ENCODE data around the gene EMC8.

The EMC8 gene

GRCh38 chr16:85798283-85798776, 1.0 kb downstream of the EMC8 start:
- H3K27me3 Mint-ChIP-seq = no peaks in the 10 kb centered on the region
- no peak for DNase-seq
- no peaks in the 10 kb centered on the region for H3K9me3 Mint-ChIP-seq
- peak overlapping the region; percentile 91 to 95 for H3K4me3 Mint-ChIP-seq
- peak overlapping the region; percentile 9 for H3K27ac Mint-ChIP-seq
- H3K36me3 Mint-ChIP-seq = peaks cover 33 to 51% of the 10 kb centered on the region in 2 donors
- no peak for ATAC-seq (replicated peaks)
- peaks cover 33 to 58% of the 10 kb centered on the region in 2 donors for H3K4me1 Mint-ChIP-seq

GRCh38 chr16:85796599-85796998, 2.7 kb downstream of the EMC8 start:
- ATAC-seq (replicated peaks) (no peak), DNase-seq (no peak)
- Mint-ChIP-seq H3K27ac (no peak overlapping the region), H3K9me3 (no peaks in the 10 kb centered on the region), H3K4me3 (no peak overlapping the region), H3K36me3 (peaks cover 43 to 58% of the 10 kb centered on the region in 2 donors), H3K4me1 (peaks cover 28 to 65% of the 10 kb centered on the region in 2 donors), H3K27me3 (no peaks in the 10 kb centered on the region)

- Mint-ChIP-seq H3K27me3 (no peaks in the 10 kb centered on the region), H3K36me3 (peaks cover 47 to 59% of the 10 kb centered on the region in 2 donors), H3K4me3 (no peak overlapping the region), H3K27ac (no peak overlapping the region), H3K9me3 (no peaks in the 10 kb centered on the region), H3K4me1 (peaks cover 26 to 65% of the 10 kb centered on the region in 2 donors)
- no peak for DNase-seq
- no peak for ATAC-seq (replicated peaks)
These were observed 3.2 kb downstream of the EMC8 start for GRCh38 chr16:85796152-85796551.

GRCh38 chr16:85794696-85795095, 4.6 kb downstream of the EMC8 start:
- H3K4me3 Mint-ChIP-seq = no peak overlapping the region
- DNase-seq (no peak), ATAC-seq (replicated peaks) (no peak)
- H3K36me3 Mint-ChIP-seq = peaks cover 50 to 62% of the 10 kb centered on the region in 2 donors
- no peaks in the 10 kb centered on the region for H3K9me3 Mint-ChIP-seq
- H3K27ac Mint-ChIP-seq = no peak overlapping the region
- peaks cover 24 to 66% of the 10 kb centered on the region in 2 donors for H3K4me1 Mint-ChIP-seq
- H3K27me3 Mint-ChIP-seq = no peaks in the 10 kb centered on the region

GRCh38 chr16:85793662-85794298, 5.6 kb downstream of the EMC8 start:
- Mint-ChIP-seq H3K4me1 (peaks cover 28 to 75% of the 10 kb centered on the region in 2 donors), H3K9me3 (no peaks in the 10 kb centered on the region), H3K4me3 (no peak overlapping the region), H3K27me3 (no peaks in the 10 kb centered on the region), H3K36me3 (peaks cover 52 to 65% of the 10 kb centered on the region in 2 donors), H3K27ac (no peak overlapping the region)
- DNase-seq (no peak), ATAC-seq (replicated peaks) (no peak)

- H3K27me3 Mint-ChIP-seq = no peaks in the 10 kb centered on the region
- peaks cover 65 to 77% of the 10 kb centered on the region in 2 donors for H3K36me3 Mint-ChIP-seq
- ATAC-seq (replicated peaks) (no peak), DNase-seq (no peak)
- no peak overlapping the region for H3K27ac Mint-ChIP-seq
- H3K4me1 Mint-ChIP-seq = peaks cover 17 to 57% of the 10 kb centered on the region in 2 donors
- H3K4me3 Mint-ChIP-seq = no peak overlapping the region
- no peaks in the 10 kb centered on the region for H3K9me3 Mint-ChIP-seq
These were observed 9.6 kb downstream of the EMC8 start for GRCh38 chr16:85789773-85790172.

- peak overlapping the region in 1 of 2 donors; percentile 32 for H3K4me3 Mint-ChIP-seq
- H3K9me3 Mint-ChIP-seq = no peaks in the 10 kb centered on the region
- H3K36me3 Mint-ChIP-seq = peaks cover 58 to 69% of the 10 kb centered on the region in 2 donors
- H3K27me3 Mint-ChIP-seq = no peaks in the 10 kb centered on the region
- peak; percentile 70 to 81 for ATAC-seq (replicated peaks)
- H3K4me1 Mint-ChIP-seq = peaks cover 15 to 50% of the 10 kb centered on the region in 2 donors
- H3K27ac Mint-ChIP-seq = no peak overlapping the region
- no peak for DNase-seq
These were observed 10.5 kb downstream of the EMC8 start for GRCh38 chr16:85788819-85789218.

- Mint-ChIP-seq H3K27ac (no peak overlapping the region), H3K36me3 (peaks cover 46 to 66% of the 10 kb centered on the region in 2 donors), H3K4me1 (peaks cover 12 to 29% of the 10 kb centered on the region in 2 donors), H3K4me3 (no peak overlapping the region), H3K9me3 (no peaks in the 10 kb centered on the region), H3K27me3 (no peaks in the 10 kb centered on the region)
- ATAC-seq (replicated peaks) (no peak), DNase-seq (no peak)
These were observed 13.4 kb downstream of the EMC8 start for GRCh38 chr16:85785927-85786326.

- Mint-ChIP-seq H3K27me3 (no peaks in the 10 kb centered on the region), H3K27ac (no peak overlapping the region), H3K9me3 (no peaks in the 10 kb centered on the region), H3K4me1 (peaks cover 10 to 19% of the 10 kb centered on the region in 2 donors), H3K36me3 (peaks cover 53 to 67% of the 10 kb centered on the region in 2 donors), H3K4me3 (no peak overlapping the region)
- no peak for ATAC-seq (replicated peaks)
- DNase-seq = no peak
These were observed 14.5 kb downstream of the EMC8 start for GRCh38 chr16:85784813-85785212.

GRCh38 chr16:85783441-85783840, 15.9 kb downstream of the EMC8 start:
- no peak for DNase-seq
- H3K27ac Mint-ChIP-seq = no peak overlapping the region
- peaks cover 56 to 71% of the 10 kb centered on the region in 2 donors for H3K36me3 Mint-ChIP-seq
- no peaks in the 10 kb centered on the region for H3K9me3 Mint-ChIP-seq
- no peak overlapping the region for H3K4me3 Mint-ChIP-seq
- ATAC-seq (replicated peaks) = no peak
- H3K27me3 Mint-ChIP-seq = no peaks in the 10 kb centered on the region
- H3K4me1 Mint-ChIP-seq = peaks cover 6 to 10% of the 10 kb centered on the region in 2 donors

GRCh38 chr16:85782451-85782850, 16.9 kb downstream of the EMC8 start:
- Mint-ChIP-seq H3K27ac (peak overlapping the region; percentile 4), H3K4me3 (no peak overlapping the region), H3K36me3 (peaks cover 58 to 72% of the 10 kb centered on the region in 2 donors), H3K9me3 (no peaks in the 10 kb centered on the region), H3K27me3 (no peaks in the 10 kb centered on the region), H3K4me1 (peaks cover 6 to 8% of the 10 kb centered on the region in 2 donors)
- no peak for ATAC-seq (replicated peaks)
- DNase-seq = no peak

GRCh38 chr16:85781695-85782370, 17.5 kb downstream of the EMC8 start:
- peaks cover 6 to 8% of the 10 kb centered on the region in 2 donors for H3K4me1 Mint-ChIP-seq
- H3K4me3 Mint-ChIP-seq = no peak overlapping the region
- DNase-seq = no peak
- no peaks in the 10 kb centered on the region for H3K27me3 Mint-ChIP-seq
- peaks cover 53 to 68% of the 10 kb centered on the region in 2 donors for H3K36me3 Mint-ChIP-seq
- H3K9me3 Mint-ChIP-seq = no peaks in the 10 kb centered on the region
- no peak for ATAC-seq (replicated peaks)
- H3K27ac Mint-ChIP-seq = peak overlapping the region; percentile 4

- H3K36me3 Mint-ChIP-seq = peaks cover 53 to 67% of the 10 kb centered on the region in 2 donors
- no peak overlapping the region for H3K27ac Mint-ChIP-seq
- ATAC-seq (replicated peaks) (no peak), DNase-seq (no peak)
- H3K4me1 Mint-ChIP-seq = peaks cover 6 to 8% of the 10 kb centered on the region in 2 donors
- H3K27me3 Mint-ChIP-seq = no peaks in the 10 kb centered on the region
- no peak overlapping the region for H3K4me3 Mint-ChIP-seq
- no peaks in the 10 kb centered on the region for H3K9me3 Mint-ChIP-seq
These were observed 18.2 kb downstream of the EMC8 start for GRCh38 chr16:85781156-85781555.

- no peaks in the 10 kb centered on the region for H3K9me3 Mint-ChIP-seq
- peaks cover 45 to 62% of the 10 kb centered on the region in 2 donors for H3K36me3 Mint-ChIP-seq
- H3K27ac Mint-ChIP-seq = no peak overlapping the region
These were observed 19.1 kb downstream of the EMC8 start for GRCh38 chr16:85780281-85780680.

GRCh38 chr16:85778873-85779272, 20.5 kb downstream of the EMC8 start:
- peak overlapping the region; percentile 56 for H3K27ac Mint-ChIP-seq
- no peaks in the 10 kb centered on the region for H3K9me3 Mint-ChIP-seq
- DNase-seq (no peak), ATAC-seq (replicated peaks) (no peak)
- peaks cover 48 to 69% of the 10 kb centered on the region in 2 donors for H3K36me3 Mint-ChIP-seq
- H3K4me3 Mint-ChIP-seq = no peak overlapping the region
- peaks cover 6 to 8% of the 10 kb centered on the region in 2 donors for H3K4me1 Mint-ChIP-seq
- no peaks in the 10 kb centered on the region for H3K27me3 Mint-ChIP-seq

More at GRCh38 chr16:85780281-85780680, 19.1 kb downstream of the EMC8 start:
- no peak for DNase-seq
- no peak for ATAC-seq (replicated peaks)
- H3K4me1 Mint-ChIP-seq = peaks cover 6 to 8% of the 10 kb centered on the region in 2 donors
- no peaks in the 10 kb centered on the region for H3K27me3 Mint-ChIP-seq
- no peak overlapping the region for H3K4me3 Mint-ChIP-seq
